AG10803 (cell line): ENCODE data around the gene ZDHHC9.

Experiments used
- DNase-seq: peaks from one replicate; pipeline ENCODE4 v3.0.0; 2010; ENCODE audit warnings: low read depth
- H3K4me3 ChIP-seq: 2 replicates; pipeline ENCODE4 v1.5.1; 2011; ENCODE audit warnings: mild to moderate bottlenecking, low read length, control low read depth
- TF ChIP-seq, protein P1 (sequence below): conservative IDR thresholded peaks from 2 replicates; pipeline ENCODE4 v1.5.1; 2011; ENCODE audit warnings: mild to moderate bottlenecking, low read length, control low read depth, inconsistent platforms

Gene ZDHHC9

DNA sequence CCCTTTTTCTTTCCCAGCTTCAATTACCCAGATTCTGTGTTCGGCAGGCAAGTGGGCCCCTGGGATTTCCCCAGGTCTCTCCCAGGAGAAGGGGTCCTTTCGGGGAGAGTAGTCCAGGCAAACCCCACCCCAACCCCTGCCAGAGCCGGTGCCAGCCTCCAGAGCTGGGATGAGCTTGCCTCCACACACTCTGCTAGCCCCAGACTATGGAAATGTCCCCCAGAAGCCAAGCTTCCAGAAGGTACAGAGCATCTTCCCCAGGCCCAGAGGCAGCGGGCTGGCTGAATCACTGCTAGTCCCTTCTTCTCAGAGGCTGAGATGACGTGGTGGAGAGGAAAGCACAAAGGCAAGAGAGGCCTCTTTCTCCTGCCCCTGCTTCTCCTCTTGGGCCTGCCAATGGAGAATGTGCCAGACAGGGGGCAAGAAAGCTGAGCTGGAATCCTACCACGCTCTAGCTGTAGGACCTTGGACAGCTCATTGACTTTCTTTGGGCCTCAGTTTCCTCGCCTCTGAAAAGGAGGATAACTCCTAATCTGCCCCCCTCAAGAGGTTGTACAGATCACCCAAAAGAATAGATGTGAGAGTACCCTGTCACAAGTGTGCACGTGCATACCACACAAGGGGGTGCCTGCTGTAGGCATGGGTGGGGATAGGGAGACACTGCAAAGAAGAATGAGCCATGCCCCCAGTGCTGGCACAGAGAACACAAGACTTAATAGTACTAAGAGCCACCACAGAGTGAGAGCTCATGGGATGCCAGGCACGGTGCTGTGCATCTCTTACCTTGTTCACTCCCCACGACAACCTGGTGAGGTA is 61.8 kb downstream of the ZDHHC9 start:
- DNase-seq, result no peak
- TF ChIP-seq, protein P1, sequence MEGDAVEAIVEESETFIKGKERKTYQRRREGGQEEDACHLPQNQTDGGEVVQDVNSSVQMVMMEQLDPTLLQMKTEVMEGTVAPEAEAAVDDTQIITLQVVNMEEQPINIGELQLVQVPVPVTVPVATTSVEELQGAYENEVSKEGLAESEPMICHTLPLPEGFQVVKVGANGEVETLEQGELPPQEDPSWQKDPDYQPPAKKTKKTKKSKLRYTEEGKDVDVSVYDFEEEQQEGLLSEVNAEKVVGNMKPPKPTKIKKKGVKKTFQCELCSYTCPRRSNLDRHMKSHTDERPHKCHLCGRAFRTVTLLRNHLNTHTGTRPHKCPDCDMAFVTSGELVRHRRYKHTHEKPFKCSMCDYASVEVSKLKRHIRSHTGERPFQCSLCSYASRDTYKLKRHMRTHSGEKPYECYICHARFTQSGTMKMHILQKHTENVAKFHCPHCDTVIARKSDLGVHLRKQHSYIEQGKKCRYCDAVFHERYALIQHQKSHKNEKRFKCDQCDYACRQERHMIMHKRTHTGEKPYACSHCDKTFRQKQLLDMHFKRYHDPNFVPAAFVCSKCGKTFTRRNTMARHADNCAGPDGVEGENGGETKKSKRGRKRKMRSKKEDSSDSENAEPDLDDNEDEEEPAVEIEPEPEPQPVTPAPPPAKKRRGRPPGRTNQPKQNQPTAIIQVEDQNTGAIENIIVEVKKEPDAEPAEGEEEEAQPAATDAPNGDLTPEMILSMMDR, result no peak
- H3K4me3 ChIP-seq, result no peak overlapping the region

DNA sequence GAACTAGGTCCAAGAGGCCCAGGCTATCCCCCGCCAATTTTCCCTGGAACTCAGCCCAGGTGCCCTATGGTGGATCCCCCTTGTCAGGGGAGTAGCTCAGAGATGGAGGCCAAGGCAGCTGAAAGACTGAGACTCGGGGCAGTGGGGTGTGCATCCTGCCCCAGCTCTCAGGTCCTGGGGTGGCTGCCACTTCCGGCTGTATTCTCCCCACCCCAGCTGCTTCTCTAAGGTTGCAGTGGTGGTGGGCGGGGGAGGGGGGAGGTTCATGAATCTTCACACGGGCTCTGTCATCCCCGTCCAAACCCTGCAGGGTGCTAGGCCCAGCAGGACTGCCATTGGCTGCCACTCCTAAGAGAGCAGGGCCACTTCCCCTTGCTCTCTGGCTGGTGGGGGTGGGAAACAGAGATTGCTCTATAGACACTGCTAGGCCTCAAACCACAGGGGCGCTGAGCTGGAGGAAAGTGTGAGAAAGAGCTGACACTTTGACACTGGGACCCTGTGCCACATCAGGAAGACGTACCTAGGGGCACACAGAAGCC is 62.5 kb downstream of the ZDHHC9 start:
- DNase-seq, result no peak
- TF ChIP-seq, protein P1, result no peak
- no peak overlapping the region for H3K4me3 ChIP-seq

DNA sequence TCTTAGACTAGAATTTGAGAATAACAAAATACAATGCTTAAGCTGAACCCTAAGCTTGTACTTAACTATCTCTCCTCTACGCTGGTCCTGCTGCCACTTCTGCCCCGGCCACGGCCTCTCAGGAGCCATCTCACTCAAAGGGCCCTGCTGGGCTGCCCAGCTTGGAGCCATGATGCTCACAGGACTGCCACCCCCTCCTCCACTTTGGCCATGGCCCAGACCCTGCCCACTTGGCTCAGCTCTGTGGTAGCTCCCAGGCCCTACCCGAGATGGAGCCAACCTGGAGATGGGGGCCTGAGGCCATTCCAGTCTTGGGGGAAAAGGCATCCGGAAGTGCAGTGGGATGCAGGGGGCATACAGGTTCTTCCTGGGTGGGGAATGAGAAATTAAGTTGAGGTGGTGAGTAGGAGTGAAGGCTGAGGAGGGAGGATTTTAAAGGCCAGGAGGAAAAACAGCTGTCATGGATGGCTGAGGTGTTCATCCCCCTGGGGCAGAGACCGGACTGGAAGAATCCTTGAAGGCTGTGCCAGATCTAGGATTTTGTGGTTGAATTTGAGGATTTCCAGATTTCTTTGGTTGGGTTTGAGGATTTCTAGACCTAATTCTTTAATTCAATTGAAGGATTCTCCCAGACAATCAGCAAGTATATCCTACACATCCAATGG is 63.1 kb downstream of the ZDHHC9 start:
- no peak for DNase-seq
- no peak overlapping the region for H3K4me3 ChIP-seq
- TF ChIP-seq, protein P1, result no peak

DNA sequence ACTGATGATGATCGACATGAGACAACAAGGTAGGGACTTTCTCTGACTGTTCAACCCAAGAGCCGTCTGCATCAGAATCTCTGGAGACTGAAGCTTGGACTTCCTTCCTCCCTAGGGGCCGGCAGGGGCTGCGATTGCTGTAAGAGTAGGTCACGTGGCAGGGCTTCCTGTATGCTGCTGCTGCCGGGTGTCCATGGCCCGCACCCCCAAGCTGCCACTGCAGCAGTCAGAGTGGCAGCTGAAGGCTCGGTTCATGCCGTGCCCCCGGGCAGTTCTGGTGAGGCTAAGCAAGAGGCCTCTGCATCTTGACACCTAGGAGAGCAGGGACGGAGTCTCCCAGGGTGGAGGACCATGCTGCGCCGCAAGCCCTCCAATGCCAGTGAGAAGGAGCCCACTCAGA is 63.9 kb downstream of the ZDHHC9 start, which contains the start of gene SASH3:
TSS of gene SASH3 (plus strand) at position 203 of the 400 bp plus-strand sequence. CDS start at position 352, 149 bp downstream.
- H3K4me3 ChIP-seq, result no peak within 1 kb of the TSS
- TF ChIP-seq, protein P1, result no peak
- no peak for DNase-seq

DNA sequence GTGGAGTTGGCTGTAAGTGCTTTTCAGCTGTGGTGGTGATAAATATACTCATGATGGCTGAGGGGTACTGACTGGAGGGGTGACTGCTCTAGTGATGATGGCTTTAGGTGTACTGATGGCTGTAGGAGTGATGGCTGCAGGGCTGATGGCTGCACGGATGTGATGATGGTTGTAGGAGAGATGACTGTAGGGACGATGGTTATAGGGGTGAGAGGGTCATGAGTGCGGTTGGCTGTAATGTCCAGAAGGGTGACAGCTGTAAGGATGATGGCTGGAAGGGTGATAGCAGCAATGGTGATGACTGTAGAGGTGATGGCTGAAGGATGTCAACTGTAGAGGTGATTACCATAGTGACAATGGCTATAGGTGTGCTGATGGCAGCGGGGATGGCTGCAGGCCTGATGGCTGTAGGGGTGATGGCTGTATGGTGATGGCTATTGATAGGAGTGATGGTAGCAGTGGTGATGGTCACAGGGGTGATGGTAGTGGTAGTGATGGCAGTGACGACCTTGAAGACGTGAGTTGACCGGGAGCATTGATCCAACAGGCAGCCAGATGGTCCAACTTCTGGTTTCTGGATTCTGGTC is 64.5 kb downstream of the ZDHHC9 start:
- TF ChIP-seq, protein P1, result no peak
- H3K4me3 ChIP-seq, result no peak overlapping the region
- no peak for DNase-seq

DNA sequence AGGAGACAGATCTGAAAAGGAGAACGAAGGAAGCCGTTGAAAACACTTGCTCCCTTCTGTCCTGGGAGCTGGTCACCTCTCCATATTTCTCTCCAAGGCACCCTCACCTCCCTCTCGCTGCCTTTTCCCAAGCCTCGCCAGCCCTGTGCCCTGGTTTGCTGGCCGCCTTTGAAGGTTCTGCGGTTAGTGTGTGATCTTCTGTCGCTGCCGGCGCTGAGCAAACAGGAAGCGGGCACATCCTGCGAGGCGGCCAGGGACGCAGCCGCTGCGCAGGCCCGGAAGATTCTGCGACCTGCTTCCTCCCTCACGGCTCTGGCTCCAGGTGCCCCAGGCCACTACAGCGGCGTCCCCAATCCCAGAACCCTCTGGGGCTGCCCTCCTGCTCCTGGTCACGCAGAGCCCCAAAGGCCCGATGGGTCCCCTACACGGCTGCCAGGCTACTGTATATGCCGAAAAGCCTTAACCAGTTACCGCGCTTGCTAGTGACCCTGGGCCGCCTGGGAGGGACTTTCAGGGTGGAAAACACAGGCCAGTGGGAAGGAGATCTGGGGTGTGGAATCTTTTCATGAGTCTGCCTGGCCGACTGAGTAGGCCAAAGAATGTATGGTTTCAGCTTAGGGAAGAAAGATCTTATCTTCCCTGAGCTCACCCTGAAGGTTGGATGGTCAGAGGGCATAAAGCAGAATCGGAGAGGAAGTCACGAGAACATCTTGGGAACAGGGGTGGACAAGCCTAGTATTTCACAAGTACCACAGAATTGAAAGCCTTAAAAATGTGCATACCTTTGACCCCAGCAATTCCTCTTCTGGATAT is 66.3 kb downstream of the ZDHHC9 start:
- H3K4me3 ChIP-seq, result no peak overlapping the region
- TF ChIP-seq, protein P1, result no peak
- no peak for DNase-seq
